ENCODE data around the gene CELSR1. TPM values are rescaled to one million over a fixed set of nuclear protein-coding genes. Genes with fewer than 3 reads are reported as not detected.

The CELSR1 gene
- total and polyA plus RNA-seq, 7 donors, result 0.23 to 5.0 (median 0.82) TPM

- Histone ChIP-seq H3K4me1 (no peaks in the 10 kb centered on the region), H3K27me3 (peaks cover 0 to 21% (median 0%) of the 10 kb centered on the region in 3 donors), H3K9me3 (no peaks in the 10 kb centered on the region), H3K4me3 (no peak overlapping the region), H3K27ac (no peak overlapping the region), H3K36me3 (peaks cover 0 to 16% (median 5%) of the 10 kb centered on the region in 4 donors)
- intact Hi-C loops (cut with DNase I), result no loop called here
- no peak for DNase-seq
- TF ChIP-seq POLR2A (IDR thresholded peaks at IDR 0.05) (no peak), POLR2AphosphoS5 (IDR thresholded peaks at IDR 0.05) (no peak), CTCF (IDR thresholded peaks at IDR 0.05) (no peak), EP300 (IDR thresholded peaks at IDR 0.05) (no peak)
- WGBS, 2 donors, result 87 to 94% methylated on average over 10 of the region's 10 CpGs
These were observed 176.5 kb downstream of the CELSR1 start for GRCh38 chr22:46360891-46361290.

GRCh38 chr22:46360097-46360496 is 177.3 kb downstream of the CELSR1 start:
- intact Hi-C loops (cut with DNase I), result no loop called here
- H3K27ac ChIP-seq, result no peak overlapping the region
- TF ChIP-seq CTCF (IDR thresholded peaks at IDR 0.05) (no peak), EP300 (IDR thresholded peaks at IDR 0.05) (no peak), POLR2AphosphoS5 (IDR thresholded peaks at IDR 0.05) (no peak), POLR2A (IDR thresholded peaks at IDR 0.05) (no peak)
- no peak overlapping the region for H3K4me3 ChIP-seq
- H3K4me1 ChIP-seq, result no peaks in the 10 kb centered on the region
- H3K36me3 ChIP-seq, result peaks cover 0 to 24% (median 6%) of the 10 kb centered on the region in 4 donors
- peaks cover 0 to 18% (median 0%) of the 10 kb centered on the region in 3 donors for H3K27me3 ChIP-seq
- no peak for DNase-seq
- H3K9me3 ChIP-seq, result no peaks in the 10 kb centered on the region
- 89 to 94% methylated on average over 5 of the region's 5 CpGs for WGBS, 2 donors

- Histone ChIP-seq H3K27ac (no peak overlapping the region), H3K36me3 (peaks cover 0 to 30% (median 6%) of the 10 kb centered on the region in 4 donors), H3K4me1 (no peaks in the 10 kb centered on the region), H3K9me3 (no peaks in the 10 kb centered on the region), H3K27me3 (peaks cover 0 to 11% (median 0%) of the 10 kb centered on the region in 3 donors), H3K4me3 (no peak overlapping the region)
- TF ChIP-seq EP300 (IDR thresholded peaks at IDR 0.05), result no peak
- TF ChIP-seq CTCF (IDR thresholded peaks at IDR 0.05), result no peak
- TF ChIP-seq POLR2AphosphoS5 (IDR thresholded peaks at IDR 0.05), result no peak
- no peak for TF ChIP-seq POLR2A (IDR thresholded peaks at IDR 0.05)
- no peak for DNase-seq
- WGBS, 2 donors, result 91 to 93% methylated on average over 14 of the region's 14 CpGs
- intact Hi-C loops (cut with DNase I), result no loop called here
These were observed 178.1 kb downstream of the CELSR1 start for GRCh38 chr22:46359362-46359761.

- Histone ChIP-seq H3K27me3 (peaks cover 0 to 5% (median 0%) of the 10 kb centered on the region in 3 donors), H3K4me1 (no peaks in the 10 kb centered on the region), H3K9me3 (no peaks in the 10 kb centered on the region), H3K27ac (no peak overlapping the region), H3K36me3 (peaks cover 0 to 36% (median 12%) of the 10 kb centered on the region in 4 donors), H3K4me3 (no peak overlapping the region)
- 93% methylated on average over 6 of the region's 6 CpGs for WGBS, 2 donors
- TF ChIP-seq EP300 (IDR thresholded peaks at IDR 0.05), result no peak
- TF ChIP-seq CTCF (IDR thresholded peaks at IDR 0.05), result no peak
- no peak for TF ChIP-seq POLR2A (IDR thresholded peaks at IDR 0.05)
- TF ChIP-seq POLR2AphosphoS5 (IDR thresholded peaks at IDR 0.05), result no peak
- no peak for DNase-seq
- intact Hi-C loops (cut with DNase I), result no loop called here
These were observed 178.7 kb downstream of the CELSR1 start for GRCh38 chr22:46358766-46359165.

All from sigmoid colon (tissue), 7 donors.